Upper lobe of left lung (tissue), 4 donors: ENCODE measurements around the gene P2RY13.

ENCODE experiments used
- POLR2A ChIP-seq, 4 donors: fragments of 450-650 bp; IDR thresholded peaks; one replicate each; pipeline ENCODE4 v1.5.1; 2016 to 2017; ENCODE audit warnings: antibody characterized with exemption in 4 of 4, mild to moderate bottlenecking in 2 of 4
- TF ChIP-seq, protein P1 (sequence below), 6 experiments: fragments of 450-650 bp in 4 of 6; fragments of 200-600 bp in 2 of 6; sonication (generic) in 2 of 6; IDR thresholded peaks; one replicate each; pipeline ENCODE4 v1.5.1; 2016 to 2019; ENCODE audit warnings: antibody characterized with exemption in 6 of 6

DNA sequence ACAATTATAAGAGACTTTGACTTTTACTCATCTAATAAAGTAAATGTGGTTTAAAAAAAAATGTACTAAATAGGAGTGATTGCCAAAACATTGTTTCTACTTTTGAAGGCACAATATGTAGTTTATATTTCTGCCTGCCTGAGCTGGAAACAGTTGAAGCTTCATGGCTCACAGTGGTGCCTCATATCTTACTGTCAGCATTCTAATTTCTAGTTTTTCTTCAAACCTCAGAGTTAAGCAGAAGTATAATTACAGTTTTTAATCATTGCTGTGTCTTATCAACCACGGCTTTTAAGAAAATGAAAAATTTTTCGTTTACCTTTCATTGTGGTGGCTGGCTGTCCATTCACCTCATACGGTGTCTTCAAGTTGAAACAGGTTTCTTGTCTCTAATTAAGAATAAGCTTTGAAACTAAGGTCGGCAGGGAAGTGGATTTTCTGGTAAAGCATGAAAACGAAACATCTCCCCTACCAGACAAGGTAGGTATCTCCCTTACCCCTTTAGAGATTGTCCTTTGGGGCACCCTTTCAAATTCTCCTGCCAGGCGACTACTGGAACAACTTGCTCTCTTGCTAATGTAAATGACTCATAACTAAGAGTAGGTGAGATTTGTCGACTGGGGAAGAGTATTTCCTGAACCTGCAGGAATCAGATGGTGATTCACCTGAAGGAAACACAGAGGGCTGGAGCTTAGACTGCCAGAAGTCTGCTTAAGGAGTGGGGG lies 12.9 kb downstream of the P2RY13 start, which contains the start of gene GPR87:
- TF ChIP-seq, protein P1, sequence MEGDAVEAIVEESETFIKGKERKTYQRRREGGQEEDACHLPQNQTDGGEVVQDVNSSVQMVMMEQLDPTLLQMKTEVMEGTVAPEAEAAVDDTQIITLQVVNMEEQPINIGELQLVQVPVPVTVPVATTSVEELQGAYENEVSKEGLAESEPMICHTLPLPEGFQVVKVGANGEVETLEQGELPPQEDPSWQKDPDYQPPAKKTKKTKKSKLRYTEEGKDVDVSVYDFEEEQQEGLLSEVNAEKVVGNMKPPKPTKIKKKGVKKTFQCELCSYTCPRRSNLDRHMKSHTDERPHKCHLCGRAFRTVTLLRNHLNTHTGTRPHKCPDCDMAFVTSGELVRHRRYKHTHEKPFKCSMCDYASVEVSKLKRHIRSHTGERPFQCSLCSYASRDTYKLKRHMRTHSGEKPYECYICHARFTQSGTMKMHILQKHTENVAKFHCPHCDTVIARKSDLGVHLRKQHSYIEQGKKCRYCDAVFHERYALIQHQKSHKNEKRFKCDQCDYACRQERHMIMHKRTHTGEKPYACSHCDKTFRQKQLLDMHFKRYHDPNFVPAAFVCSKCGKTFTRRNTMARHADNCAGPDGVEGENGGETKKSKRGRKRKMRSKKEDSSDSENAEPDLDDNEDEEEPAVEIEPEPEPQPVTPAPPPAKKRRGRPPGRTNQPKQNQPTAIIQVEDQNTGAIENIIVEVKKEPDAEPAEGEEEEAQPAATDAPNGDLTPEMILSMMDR (IDR thresholded peaks at IDR 0.05): no peak
- no peak for TF ChIP-seq POLR2A (IDR thresholded peaks at IDR 0.05)
